Uterus (tissue), 4 donors: ENCODE measurements around the gene BCAT1. TPM values are rescaled to one million over a fixed set of nuclear protein-coding genes. Genes with fewer than 3 reads are reported as not detected.
"Not testable (repeated sequence)": the region's sequence is repeated elsewhere in the genome, so short reads cannot be mapped to it uniquely, and the experiment has no call there.

Experiments
- DNase-seq, 2 donors: peaks; one replicate each; pipeline ENCODE4 v3.0.0-alpha.2; 2019 to 2020
- H3K27ac ChIP-seq, 2 donors: fragments of 200-600 bp; sonication (generic); 1 replicate in 1 of 2; 2 replicates in 1 of 2; pipeline ENCODE4 v1.5.1; 2016 to 2018
- H3K27me3 ChIP-seq, 2 donors: fragments of 200-600 bp; sonication (generic); one replicate each; pipeline ENCODE4 v1.5.1; 2018 to 2019; ENCODE audit warnings: control low read depth in 1 of 2
- H3K36me3 ChIP-seq, 2 donors: fragments of 200-600 bp; sonication (generic); one replicate each; pipeline ENCODE4 v1.5.1; 2019; ENCODE audit warnings: control low read depth in 1 of 2
- H3K4me1 ChIP-seq, 2 donors: fragments of 200-600 bp; sonication (generic); one replicate each; pipeline ENCODE4 v1.5.1; 2018 to 2019; ENCODE audit warnings: control low read depth in 1 of 2
- H3K4me3 ChIP-seq, 2 donors: fragments of 200-600 bp; sonication (generic); 1 replicate in 1 of 2; 2 replicates in 1 of 2; pipeline ENCODE4 v1.5.1; 2018 to 2019; ENCODE audit warnings: mild to moderate bottlenecking in 1 of 2
- H3K9me3 ChIP-seq, 2 donors: fragments of 200-600 bp; sonication (generic); one replicate each; pipeline ENCODE4 v1.5.1; 2019; ENCODE audit warnings: control low read depth in 1 of 2
- CTCF ChIP-seq, 4 experiments: fragments of 200-600 bp in 2 of 4; fragments of 450-650 bp in 2 of 4; sonication (generic) in 2 of 4; IDR thresholded peaks; one replicate each; pipeline ENCODE4 v1.5.1; 2016 to 2019; ENCODE audit warnings: antibody characterized with exemption in 4 of 4, mild to moderate bottlenecking in 2 of 4, moderate library complexity in 1 of 4
- POLR2A ChIP-seq, 2 donors: fragments of 450-650 bp; IDR thresholded peaks; one replicate each; pipeline ENCODE4 v1.6.1; 2016; ENCODE audit warnings: antibody characterized with exemption in 2 of 2, mild to moderate bottlenecking in 1 of 2, moderate library complexity in 1 of 2
- intact Hi-C: fragments of 100-400 bp; cut with DNase I; formaldehyde crosslinking; loops from one replicate; pipeline ENCODE4 v1.15.1; 2023; ENCODE audit warnings: low total_unique reads
- total RNA-seq, 4 donors: library from RNA; depleted of rRNA in 3 of 4; stranded (reverse); fragments of >200 nt in 3 of 4; gene quantifications; one replicate each; pipeline versions ENCODE4 v1.1.0 to v1.2.4, GENCODE V29; 2014 to 2023
- donor health status: DM: yes; HTN: yes; CAD: no.

Gene BCAT1
- total RNA-seq, 4 donors from 2014 or later, result 23.6 to 221 (median 59.7) TPM

DNA sequence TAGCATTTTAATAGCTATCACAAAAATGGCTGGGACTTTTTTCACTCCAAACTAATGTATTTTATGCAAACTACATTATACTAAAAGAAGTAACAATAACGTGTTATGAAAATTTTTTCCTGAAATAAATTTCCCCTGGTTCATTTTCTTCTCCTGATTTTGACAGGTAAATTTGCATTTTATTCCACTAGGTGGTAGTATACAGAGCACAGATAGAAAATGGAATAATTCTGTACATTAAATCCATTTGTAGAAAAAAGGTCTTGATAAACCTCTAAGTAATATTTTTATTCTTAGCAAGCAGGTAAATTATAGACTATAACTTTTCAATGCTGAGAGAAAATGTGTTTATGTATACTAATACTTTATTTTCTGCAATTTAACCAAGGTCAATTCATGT is 96.5 kb downstream of the BCAT1 start:
- H3K27ac ChIP-seq, result no peak overlapping the region
- H3K9me3 ChIP-seq, result no peaks in the 10 kb centered on the region
- H3K4me3 ChIP-seq, result no peak overlapping the region
- TF ChIP-seq CTCF (IDR thresholded peaks at IDR 0.05), result peak in 2 of 4 experiments; percentile 17 to 27
- no peak for TF ChIP-seq POLR2A (IDR thresholded peaks at IDR 0.05)
- H3K4me1 ChIP-seq, result no peaks in the 10 kb centered on the region
- no peaks in the 10 kb centered on the region for H3K27me3 ChIP-seq
- no peak for DNase-seq
- H3K36me3 ChIP-seq, result no peaks in the 10 kb centered on the region
- intact Hi-C loops, result no loop called here

GRCh38 chr12:24851883-24852282 is 97.0 kb downstream of the BCAT1 start:
- H3K4me3 ChIP-seq, H3K27me3 ChIP-seq, H3K4me1 ChIP-seq, H3K36me3 ChIP-seq, H3K27ac ChIP-seq, intact Hi-C loops, H3K9me3 ChIP-seq, DNase-seq: not testable (repeated sequence)

GRCh38 chr12:24851341-24851740 is 97.6 kb downstream of the BCAT1 start:
- no peak for DNase-seq
- Histone ChIP-seq H3K27ac (no peak overlapping the region), H3K9me3 (no peaks in the 10 kb centered on the region), H3K27me3 (no peaks in the 10 kb centered on the region), H3K4me1 (no peaks in the 10 kb centered on the region), H3K36me3 (no peaks in the 10 kb centered on the region), H3K4me3 (no peak overlapping the region)
- intact Hi-C loops, result no loop called here
- TF ChIP-seq CTCF (IDR thresholded peaks at IDR 0.05) (no peak), POLR2A (IDR thresholded peaks at IDR 0.05) (no peak)

DNA sequence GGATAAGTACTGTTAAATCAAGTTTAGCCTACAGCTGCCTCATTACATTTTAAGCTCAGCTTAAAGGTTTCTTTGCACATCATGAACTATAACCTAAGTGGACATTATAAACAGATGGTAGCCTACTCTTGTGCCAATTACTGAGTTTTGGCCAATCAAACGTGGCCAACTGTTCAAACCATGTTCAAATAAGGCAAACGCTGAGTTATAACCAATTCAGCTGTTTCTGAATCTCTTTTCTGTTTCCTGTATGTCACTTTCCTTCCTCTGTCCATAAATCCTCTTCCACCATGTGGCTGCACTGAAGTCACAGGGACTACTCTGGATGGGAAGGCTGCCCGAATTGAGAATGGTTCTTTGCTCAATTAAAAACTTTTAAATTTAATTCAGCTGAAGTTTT is 98.4 kb downstream of the BCAT1 start:
- TF ChIP-seq CTCF (IDR thresholded peaks at IDR 0.05) (no peak), POLR2A (IDR thresholded peaks at IDR 0.05) (no peak)
- H3K4me1 ChIP-seq, result no peaks in the 10 kb centered on the region
- no peak overlapping the region for H3K4me3 ChIP-seq
- H3K27ac ChIP-seq, result no peak overlapping the region
- H3K36me3 ChIP-seq, result no peaks in the 10 kb centered on the region
- H3K9me3 ChIP-seq, result no peaks in the 10 kb centered on the region
- no peak for DNase-seq
- intact Hi-C loops, result no loop called here
- H3K27me3 ChIP-seq, result no peaks in the 10 kb centered on the region

GRCh38 chr12:24848941-24849477 is 99.9 kb downstream of the BCAT1 start:
- H3K27me3 ChIP-seq, result no peaks in the 10 kb centered on the region
- H3K9me3 ChIP-seq, result no peaks in the 10 kb centered on the region
- no peaks in the 10 kb centered on the region for H3K36me3 ChIP-seq
- no peaks in the 10 kb centered on the region for H3K4me1 ChIP-seq
- H3K4me3 ChIP-seq, result no peak overlapping the region
- H3K27ac ChIP-seq, result no peak overlapping the region
- DNase-seq, result no peak
- intact Hi-C loops, result no loop called here
- TF ChIP-seq POLR2A (IDR thresholded peaks at IDR 0.05) (no peak), CTCF (IDR thresholded peaks at IDR 0.05) (no peak)

GRCh38 chr12:24846689-24847088 is 102.2 kb downstream of the BCAT1 start:
- H3K4me3 ChIP-seq, result no peak overlapping the region
- no peaks in the 10 kb centered on the region for H3K36me3 ChIP-seq
- intact Hi-C loops, result no loop called here
- H3K9me3 ChIP-seq, result no peaks in the 10 kb centered on the region
- H3K27me3 ChIP-seq, result no peaks in the 10 kb centered on the region
- TF ChIP-seq POLR2A (IDR thresholded peaks at IDR 0.05), result no peak
- no peak for TF ChIP-seq CTCF (IDR thresholded peaks at IDR 0.05)
- no peaks in the 10 kb centered on the region for H3K4me1 ChIP-seq
- no peak for DNase-seq
- no peak overlapping the region for H3K27ac ChIP-seq
